Epithelial cell of prostate (primary cell): Measurements from ENCODE around the gene MACROH2A2.
"Not testable (repeated sequence)": the region's sequence is repeated elsewhere in the genome, so short reads cannot be mapped to it uniquely, and the experiment has no call there.

Source experiments
- DNase-seq: peaks from one replicate; pipeline ENCODE4 v3.0.0-alpha.2; 2011; ENCODE audit warnings: low read depth, low spot score
- H3K27ac ChIP-seq: fragments of 450-650 bp; 2 replicates; pipeline ENCODE4 v1.5.1; 2017; ENCODE audit warnings: mild to moderate bottlenecking

Gene MACROH2A2

GRCh38 chr10:70096705-70097420, 44.2 kb downstream of the MACROH2A2 start:
- no peak for DNase-seq
- no peak overlapping the region for H3K27ac ChIP-seq

- no peak for DNase-seq
Measured at GRCh38 chr10:70097459-70097858, 44.8 kb downstream of the MACROH2A2 start.

DNA sequence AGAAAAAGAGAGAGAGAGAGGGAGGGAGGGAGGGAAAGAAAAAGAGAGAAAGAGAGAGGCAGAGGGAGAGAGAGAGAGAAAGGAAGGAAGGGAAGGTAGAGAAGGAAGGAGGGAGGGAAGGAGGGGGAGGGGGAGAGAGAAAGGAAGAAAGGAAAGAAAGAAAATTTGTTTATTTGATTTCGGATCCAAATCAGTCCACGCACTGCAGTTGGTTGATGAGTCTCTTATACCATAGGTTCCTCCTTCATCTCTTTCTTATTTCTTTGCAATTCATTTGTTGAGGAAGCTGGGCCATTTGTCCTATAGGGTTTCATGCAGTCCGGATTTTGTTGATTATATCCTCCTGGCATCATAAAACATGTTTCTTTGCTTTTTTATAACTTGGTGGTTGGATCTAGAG, 45.6 kb downstream of the MACROH2A2 start:
- no peak for DNase-seq
- H3K27ac ChIP-seq: no peak overlapping the region

More at GRCh38 chr10:70097459-70097858, 44.8 kb downstream of the MACROH2A2 start:
- H3K27ac ChIP-seq: no peak overlapping the region

- not testable (repeated sequence) for DNase-seq
Measured at GRCh38 chr10:70101068-70101562, 48.5 kb downstream of the MACROH2A2 start.

GRCh38 chr10:70101668-70102067, 49.0 kb downstream of the MACROH2A2 start:
- no peak for DNase-seq
- no peak overlapping the region for H3K27ac ChIP-seq

More at GRCh38 chr10:70101068-70101562, 48.5 kb downstream of the MACROH2A2 start:
- H3K27ac ChIP-seq: not testable (repeated sequence)

DNA sequence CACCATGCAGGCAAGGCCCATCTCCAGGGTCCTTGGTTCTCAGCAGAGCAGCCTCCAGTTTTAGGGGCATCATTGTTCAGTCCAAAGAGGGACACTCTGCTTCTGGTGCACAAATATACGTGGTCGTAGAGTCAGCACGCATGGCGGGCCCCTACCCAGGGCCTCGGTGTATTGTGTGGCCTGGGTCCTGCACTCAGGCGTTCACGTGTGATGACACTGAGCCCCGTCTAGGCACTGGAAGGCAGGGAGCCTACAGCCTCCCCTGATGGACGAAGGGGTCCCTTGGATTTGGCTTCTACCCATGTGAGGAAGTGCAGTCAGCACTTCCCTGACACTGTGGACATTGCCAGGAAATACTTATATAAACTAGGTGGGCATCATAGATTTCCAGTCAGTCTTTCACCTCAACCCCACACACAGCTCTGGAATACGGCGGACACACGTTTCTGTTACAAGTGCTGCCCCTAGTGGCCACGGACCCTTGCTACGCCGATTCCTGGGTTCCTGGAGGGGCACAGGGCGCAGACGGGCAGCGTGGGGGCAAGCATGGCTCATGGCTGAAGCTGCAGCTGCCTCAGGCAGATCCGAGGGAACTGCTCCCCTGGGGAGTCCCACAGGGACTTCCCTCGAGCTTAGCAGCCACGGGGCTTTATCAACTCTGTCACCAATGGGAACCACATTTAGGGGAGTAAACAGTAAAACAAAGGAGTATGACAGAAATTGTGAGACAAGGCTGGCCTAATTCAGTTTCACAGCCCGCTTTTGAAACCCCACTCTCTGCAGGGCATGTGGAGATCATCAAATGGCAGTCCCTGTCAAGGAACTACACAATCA, 54.5 kb downstream of the MACROH2A2 start:
- no peak overlapping the region for H3K27ac ChIP-seq
- no peak for DNase-seq

- DNase-seq: no peak
- no peak overlapping the region for H3K27ac ChIP-seq
Measured at GRCh38 chr10:70109064-70109729, 56.6 kb downstream of the MACROH2A2 start.

DNA sequence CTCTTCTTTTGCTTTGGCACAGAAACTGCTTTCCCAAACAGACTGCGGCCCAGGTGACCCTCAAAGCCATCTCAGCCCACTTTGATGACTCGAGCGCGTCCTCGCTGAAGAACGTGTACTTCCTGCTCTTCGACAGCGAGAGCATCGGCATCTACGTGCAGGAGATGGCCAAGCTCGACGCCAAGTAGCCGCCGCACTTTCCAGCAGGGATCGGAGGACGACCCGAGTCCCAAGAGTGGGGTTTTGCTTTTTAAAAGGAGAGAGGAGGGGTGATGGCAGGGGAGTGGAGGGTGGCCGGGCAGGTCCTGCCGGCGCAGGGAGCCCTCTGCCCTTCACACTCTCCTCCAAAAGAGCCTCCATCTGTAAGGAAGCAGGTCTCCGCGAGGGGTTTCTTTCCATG, 58.9 kb downstream of the MACROH2A2 start:
- no peak overlapping the region for H3K27ac ChIP-seq
- no peak for DNase-seq

DNA sequence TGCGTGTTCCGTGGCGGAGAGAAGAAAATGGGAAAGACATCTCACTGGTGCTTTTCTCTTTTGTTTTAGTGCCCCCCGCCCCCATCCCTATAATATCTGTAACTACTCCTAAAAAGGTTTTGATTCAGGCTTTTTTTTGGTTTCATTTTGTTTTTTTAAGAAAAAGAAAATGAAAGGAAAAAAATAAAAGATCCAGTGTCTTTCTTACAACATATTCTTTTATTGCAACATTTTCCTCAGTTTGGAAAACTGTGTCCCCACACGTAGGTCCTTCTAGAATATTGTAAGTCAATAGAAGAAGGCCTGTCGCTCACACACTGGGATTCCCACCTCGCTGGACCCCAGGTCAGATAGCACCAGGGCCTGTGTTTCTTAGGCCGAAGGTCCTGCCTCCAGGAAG, 59.4 kb downstream of the MACROH2A2 start:
- H3K27ac ChIP-seq: no peak overlapping the region
- no peak for DNase-seq

- H3K27ac ChIP-seq: no peak overlapping the region
- DNase-seq: no peak
Measured at GRCh38 chr10:70114902-70115301, 62.3 kb downstream of the MACROH2A2 start.

GRCh38 chr10:70115948-70116682, 63.5 kb downstream of the MACROH2A2 start:
- no peak overlapping the region for H3K27ac ChIP-seq
- no peak for DNase-seq

- no peak for DNase-seq
Measured at GRCh38 chr10:70117646-70118045, 65.0 kb downstream of the MACROH2A2 start.

GRCh38 chr10:70118196-70118595, 65.5 kb downstream of the MACROH2A2 start:
- no peak for DNase-seq
- no peak overlapping the region for H3K27ac ChIP-seq

More at GRCh38 chr10:70117646-70118045, 65.0 kb downstream of the MACROH2A2 start:
- H3K27ac ChIP-seq: no peak overlapping the region

DNA sequence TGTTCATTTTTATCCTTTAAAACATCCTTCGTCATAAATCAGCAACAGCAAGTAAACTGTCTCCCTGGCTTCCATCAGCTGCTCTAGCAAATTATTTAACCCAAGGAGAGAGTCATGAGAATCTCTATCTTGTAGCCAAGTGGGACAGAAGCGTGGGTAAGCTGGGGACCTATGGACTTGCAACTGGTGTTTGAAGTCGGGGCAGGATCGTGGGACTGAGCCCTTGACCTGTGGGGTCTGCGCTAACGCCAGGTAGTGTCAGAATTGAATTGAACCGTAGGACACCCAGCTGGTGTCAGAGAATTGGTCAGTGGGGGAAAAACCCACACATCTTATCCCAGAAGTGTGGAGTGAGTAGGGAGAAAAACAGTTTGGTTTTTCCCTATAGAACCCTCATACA, 66.6 kb downstream of the MACROH2A2 start:
- no peak for DNase-seq
- H3K27ac ChIP-seq: no peak overlapping the region

DNA sequence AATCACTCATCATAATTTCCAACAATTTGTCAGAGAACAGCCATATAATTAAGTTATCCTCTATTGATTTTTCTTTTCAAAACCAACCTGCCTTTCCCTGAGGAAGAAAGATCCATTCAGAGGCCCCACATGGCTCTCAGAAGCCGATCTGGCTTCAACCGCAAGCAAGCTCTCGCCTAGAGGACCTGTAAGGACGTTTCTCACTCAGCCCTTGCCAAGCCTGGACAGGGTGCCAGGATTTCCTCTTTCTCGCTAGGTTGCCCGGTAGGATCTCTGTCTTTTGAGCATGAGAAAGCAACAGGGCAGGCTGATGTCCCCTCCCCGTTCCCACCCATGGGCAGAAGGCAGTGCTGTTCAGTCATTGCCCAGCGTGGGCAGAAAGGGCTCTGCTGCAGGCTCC, 67.0 kb downstream of the MACROH2A2 start:
- no peak for DNase-seq
- no peak overlapping the region for H3K27ac ChIP-seq

GRCh38 chr10:70120417-70120816, 67.8 kb downstream of the MACROH2A2 start:
- H3K27ac ChIP-seq: no peak overlapping the region
- no peak for DNase-seq

- no peak for DNase-seq
- no peak overlapping the region for H3K27ac ChIP-seq
Measured at GRCh38 chr10:70121281-70121949, 68.8 kb downstream of the MACROH2A2 start.

DNA sequence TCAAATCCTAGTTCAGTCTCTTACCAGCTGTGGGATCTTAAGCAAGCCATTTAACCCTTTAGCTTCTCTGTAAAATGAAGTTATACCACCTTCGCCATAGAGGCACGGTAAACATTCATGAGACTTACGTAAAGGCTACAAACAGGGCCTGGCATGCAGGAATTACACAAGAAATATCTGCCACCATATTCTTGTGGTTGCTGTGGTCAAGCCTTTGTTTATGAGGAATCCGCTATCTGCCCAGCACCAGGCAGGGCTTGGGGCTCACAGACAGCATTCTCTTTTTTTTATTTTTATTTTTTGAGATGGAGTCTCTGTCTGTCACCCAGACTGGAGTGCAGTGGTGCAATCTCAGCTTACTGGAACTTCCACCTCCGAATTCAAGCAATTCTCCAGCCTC, 70.1 kb downstream of the MACROH2A2 start:
- DNase-seq: no peak
- H3K27ac ChIP-seq: no peak overlapping the region

DNA sequence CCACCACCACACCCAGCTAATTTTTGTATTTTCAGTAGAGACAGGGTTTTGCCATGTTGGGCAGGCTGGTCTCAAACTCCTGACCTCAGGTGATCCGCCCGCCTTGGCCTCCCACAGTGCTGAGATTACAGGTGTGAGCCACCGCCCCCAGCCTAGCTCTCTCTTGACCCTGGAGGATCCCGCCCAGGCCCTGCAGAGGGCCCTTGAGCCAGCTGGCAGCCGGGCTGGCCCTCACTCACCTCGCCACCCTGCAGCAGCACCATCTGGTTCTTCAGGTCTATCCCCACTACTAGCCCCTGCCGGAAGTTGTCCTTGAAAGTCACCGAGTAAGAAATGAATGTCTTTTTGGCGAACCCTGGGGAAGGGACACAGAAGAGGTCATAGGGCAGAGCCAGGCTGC, 70.5 kb downstream of the MACROH2A2 start:
- H3K27ac ChIP-seq, DNase-seq: not testable (repeated sequence)
